ENCODE measurements around the gene C1orf21.

DNA sequence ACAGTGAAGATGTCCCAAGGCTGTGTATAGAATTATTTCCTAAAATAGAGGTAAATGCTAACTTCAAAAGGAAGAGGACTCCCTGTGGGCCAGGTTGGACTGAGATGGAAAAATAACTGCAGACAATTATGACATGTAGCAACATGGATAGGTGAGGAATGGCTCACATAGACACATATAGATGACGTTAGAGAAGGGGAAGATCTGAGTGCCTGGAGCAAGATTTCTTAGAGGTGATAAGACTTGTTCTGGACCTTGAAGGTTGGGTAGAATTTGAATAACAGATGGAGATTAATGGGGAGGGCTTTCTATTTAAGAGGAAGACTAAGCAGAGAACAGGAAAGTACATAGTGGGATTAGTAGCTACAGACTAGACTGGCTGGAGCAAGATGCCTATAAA, 76.9 kb downstream of the C1orf21 start:
- TF ChIP-seq, protein P1, sequence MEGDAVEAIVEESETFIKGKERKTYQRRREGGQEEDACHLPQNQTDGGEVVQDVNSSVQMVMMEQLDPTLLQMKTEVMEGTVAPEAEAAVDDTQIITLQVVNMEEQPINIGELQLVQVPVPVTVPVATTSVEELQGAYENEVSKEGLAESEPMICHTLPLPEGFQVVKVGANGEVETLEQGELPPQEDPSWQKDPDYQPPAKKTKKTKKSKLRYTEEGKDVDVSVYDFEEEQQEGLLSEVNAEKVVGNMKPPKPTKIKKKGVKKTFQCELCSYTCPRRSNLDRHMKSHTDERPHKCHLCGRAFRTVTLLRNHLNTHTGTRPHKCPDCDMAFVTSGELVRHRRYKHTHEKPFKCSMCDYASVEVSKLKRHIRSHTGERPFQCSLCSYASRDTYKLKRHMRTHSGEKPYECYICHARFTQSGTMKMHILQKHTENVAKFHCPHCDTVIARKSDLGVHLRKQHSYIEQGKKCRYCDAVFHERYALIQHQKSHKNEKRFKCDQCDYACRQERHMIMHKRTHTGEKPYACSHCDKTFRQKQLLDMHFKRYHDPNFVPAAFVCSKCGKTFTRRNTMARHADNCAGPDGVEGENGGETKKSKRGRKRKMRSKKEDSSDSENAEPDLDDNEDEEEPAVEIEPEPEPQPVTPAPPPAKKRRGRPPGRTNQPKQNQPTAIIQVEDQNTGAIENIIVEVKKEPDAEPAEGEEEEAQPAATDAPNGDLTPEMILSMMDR (conservative IDR thresholded peaks at IDR 0.05; ENCODE audit: low read length): no peak
- no peak for TF ChIP-seq EZH2phosphoT487 (IDR thresholded peaks at IDR 0.05; ENCODE audit: borderline replicate concordance)
